Central memory CD4-positive, alpha-beta T cell (primary cell): Measurements from ENCODE around the gene ME1.
A peak's percentile ranks its signal among the peaks of the same experiment; 100 is the strongest.
"Not testable (repeated sequence)": the region's sequence is repeated elsewhere in the genome, so short reads cannot be mapped to it uniquely, and the experiment has no call there.

ENCODE experiments used
- DNase-seq: peaks from one replicate; pipeline ENCODE4 v3.0.0; 2022

The ME1 gene

GRCh38 chr6:83252719-83253118 is 178.1 kb downstream of the ME1 start:
- DNase-seq: no peak

GRCh38 chr6:83250235-83250634 is 180.6 kb downstream of the ME1 start:
- DNase-seq: no peak

- DNase-seq: no peak
These were observed 183.4 kb downstream of the ME1 start for GRCh38 chr6:83247471-83247870.

- no peak for DNase-seq
These were observed 199.7 kb downstream of the ME1 start for GRCh38 chr6:83231146-83231545.

GRCh38 chr6:83226517-83226916 is 204.3 kb downstream of the ME1 start:
- DNase-seq: no peak

- peak; percentile 9 for DNase-seq
These were observed 208.9 kb downstream of the ME1 start for GRCh38 chr6:83221889-83222479.

GRCh38 chr6:83221276-83221675 is 209.6 kb downstream of the ME1 start:
- no peak for DNase-seq

- no peak for DNase-seq
These were observed 210.7 kb downstream of the ME1 start for GRCh38 chr6:83220121-83220520.

GRCh38 chr6:83218646-83219045 is 212.2 kb downstream of the ME1 start:
- no peak for DNase-seq

GRCh38 chr6:83216806-83217205 is 214.0 kb downstream of the ME1 start:
- DNase-seq: no peak

- peak; percentile 37 for DNase-seq
These were observed 215.5 kb downstream of the ME1 start for GRCh38 chr6:83215131-83216047.

GRCh38 chr6:83202031-83202430 is 228.8 kb downstream of the ME1 start:
- DNase-seq: no peak

GRCh38 chr6:83199863-83200225 is 231.0 kb downstream of the ME1 start:
- no peak for DNase-seq

GRCh38 chr6:83199173-83199862 is 231.5 kb downstream of the ME1 start:
- DNase-seq: no peak

- DNase-seq: no peak
These were observed 232.2 kb downstream of the ME1 start for GRCh38 chr6:83198486-83199172.

- peak; percentile 10 for DNase-seq
These were observed 236.9 kb downstream of the ME1 start for GRCh38 chr6:83193747-83194566.

GRCh38 chr6:83192871-83193746 is 237.7 kb downstream of the ME1 start, which contains the start of the genes PGM3 and RWDD2A:
Gene PGM3, minus strand, starts transcription at chr6:83193265. Its CDS starts 2,253 bp downstream, at chr6:83191012.
Gene RWDD2A, plus strand, starts transcription at chr6:83193357. Its CDS starts 1,095 bp downstream, at chr6:83194452.
- DNase-seq: peak; percentile 87

- DNase-seq: no peak
These were observed 238.4 kb downstream of the ME1 start for GRCh38 chr6:83192456-83192855.

GRCh38 chr6:83191974-83192373 is 238.9 kb downstream of the ME1 start:
- DNase-seq: not testable (repeated sequence)

- no peak for DNase-seq
These were observed 240.2 kb downstream of the ME1 start for GRCh38 chr6:83190626-83191025.

- DNase-seq: no peak
These were observed 242.3 kb downstream of the ME1 start for GRCh38 chr6:83188501-83188900.
